ENCODE data around the gene ZNF423.

Gene ZNF423

DNA sequence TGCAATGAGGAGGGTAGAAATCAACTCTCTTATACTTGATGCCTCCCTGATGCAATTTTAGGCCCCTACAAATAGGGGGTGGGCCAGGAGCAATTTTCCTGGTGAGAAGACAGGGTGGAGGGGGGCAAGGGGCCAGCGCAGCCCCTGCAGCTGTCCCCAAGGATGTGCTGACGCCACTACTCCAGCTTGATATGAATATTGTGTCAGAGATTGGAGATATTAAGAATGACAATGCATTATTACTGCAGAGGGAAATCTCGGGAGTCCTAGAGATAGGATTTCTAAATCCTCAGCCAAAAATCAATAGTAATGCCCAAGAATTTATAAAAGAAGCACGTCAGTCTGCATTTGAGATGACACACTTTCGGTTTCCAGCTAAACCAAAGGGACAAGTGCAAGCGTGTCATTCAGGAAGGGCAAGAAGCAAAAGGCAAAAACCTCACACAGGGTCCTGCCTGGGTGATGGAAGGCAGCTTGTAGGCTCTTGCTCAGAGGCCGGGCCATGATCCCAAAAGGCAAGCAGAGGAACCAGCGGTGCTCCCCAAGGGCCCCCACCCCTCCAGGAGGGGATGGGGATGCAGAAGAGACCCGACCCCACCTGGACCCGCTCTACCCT, 303.5 kb downstream of the ZNF423 start:
- no peak for DNase-seq (ENCODE audit: low spot score)

DNA sequence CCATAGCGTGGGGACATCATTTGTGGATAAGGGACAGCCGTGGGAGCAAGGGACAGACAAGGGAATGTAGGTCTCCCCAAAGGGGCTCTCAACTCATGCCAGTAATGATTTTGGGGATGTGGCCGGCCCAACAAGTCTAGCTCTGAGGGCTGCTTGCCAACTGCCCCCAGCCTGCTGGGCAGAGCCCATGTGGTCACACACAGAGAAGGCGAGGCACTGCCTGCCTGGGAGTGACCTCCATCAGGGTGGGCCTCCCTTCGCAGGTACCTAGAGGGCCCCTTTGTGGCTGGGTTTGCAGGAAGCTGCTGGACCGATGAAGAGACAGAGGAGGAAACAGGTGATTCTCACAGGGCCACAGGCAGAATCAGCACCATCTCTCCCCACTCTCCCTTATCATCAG, 305.2 kb downstream of the ZNF423 start:
- no peak for DNase-seq (ENCODE audit: low spot score)

DNA sequence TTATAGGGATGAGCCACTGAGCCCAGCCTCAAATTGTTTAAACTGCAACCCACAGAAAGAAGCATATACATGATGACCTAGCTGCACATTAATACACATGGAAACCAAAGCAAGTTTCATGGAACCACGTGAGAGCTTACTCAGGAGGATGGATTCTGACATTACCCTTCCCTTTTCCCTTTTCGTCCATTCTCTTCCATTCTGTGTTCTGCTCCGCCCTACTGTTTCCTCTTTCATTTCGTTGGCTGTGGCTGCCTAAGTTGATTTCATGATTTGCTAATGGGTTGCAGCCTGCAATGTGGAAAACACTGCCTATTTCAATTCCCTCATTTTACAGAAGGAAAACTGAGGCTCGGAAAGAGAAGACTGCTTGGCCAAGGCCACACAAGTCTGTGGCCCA, 305.8 kb downstream of the ZNF423 start:
- DNase-seq (ENCODE audit: low spot score), result no peak

DNA sequence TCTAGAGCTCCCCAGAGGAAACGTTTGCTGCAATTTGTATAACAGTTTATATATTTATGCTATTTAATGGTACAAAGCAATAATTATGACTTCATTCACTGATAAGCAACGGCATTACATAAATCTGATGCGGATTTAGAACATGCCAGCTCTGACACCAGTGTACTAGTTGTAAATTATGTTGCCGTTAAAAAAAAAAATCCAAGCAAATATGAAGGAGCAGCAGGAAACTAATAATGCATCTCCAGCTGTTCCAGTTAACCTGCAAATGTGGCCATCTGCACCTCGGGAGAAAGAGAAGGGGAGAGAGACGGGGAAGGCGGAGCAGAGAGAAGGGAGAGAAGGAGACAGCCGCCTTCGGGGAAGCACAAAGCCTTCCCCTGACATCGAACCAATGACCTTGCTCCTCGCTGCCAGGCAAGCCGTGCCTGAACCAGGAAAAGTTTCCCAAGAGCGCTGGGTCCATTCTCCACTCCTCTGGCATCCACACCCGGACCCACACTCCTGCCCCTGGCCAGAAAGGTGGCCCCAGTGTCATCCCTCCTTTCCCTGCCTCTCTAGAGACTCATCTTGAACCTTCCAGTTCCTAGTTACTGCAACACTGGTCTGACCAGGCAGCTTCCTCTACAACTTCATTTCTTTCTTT, 307.5 kb downstream of the ZNF423 start:
- no peak for DNase-seq (ENCODE audit: low spot score)

DNA sequence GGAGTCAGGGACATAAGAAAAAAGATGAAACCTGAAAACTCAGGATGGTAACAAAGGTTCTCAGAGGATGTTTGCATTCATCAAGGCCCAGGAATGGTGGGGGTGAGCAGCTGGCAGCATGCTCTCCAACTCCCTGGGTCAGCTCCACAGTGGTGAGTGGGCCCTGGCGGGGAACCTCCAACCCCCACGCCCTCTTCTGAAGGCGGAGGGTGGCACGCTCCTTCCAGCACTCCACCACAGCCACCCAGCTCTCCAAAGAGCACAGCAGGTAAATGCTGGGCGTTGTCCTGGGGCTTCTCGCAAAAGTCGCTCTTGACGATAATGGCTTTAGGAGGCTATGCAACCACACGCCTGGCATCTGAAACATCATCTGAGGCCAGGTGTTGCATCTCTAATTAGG, 308.5 kb downstream of the ZNF423 start:
- DNase-seq (ENCODE audit: low spot score), result no peak

DNA sequence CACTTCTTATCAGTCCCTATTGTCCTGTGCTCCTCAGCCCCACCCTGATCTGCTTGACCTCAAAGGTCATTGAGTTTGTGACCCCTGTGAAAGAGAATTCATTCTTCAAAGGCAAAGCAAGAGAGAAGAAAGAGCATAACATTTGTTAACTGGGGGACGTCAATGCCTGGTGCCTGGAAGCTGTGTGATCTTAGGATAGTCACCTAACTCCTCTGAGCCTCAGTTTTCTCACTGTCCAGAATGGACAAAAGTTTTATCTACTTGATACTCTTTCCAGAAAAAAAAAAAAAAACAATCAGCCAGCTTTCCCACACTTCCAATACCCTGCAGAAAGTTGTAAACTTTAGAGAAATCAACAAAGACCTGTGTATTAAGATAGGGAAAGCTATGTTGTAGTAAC, 309.2 kb downstream of the ZNF423 start:
- DNase-seq (ENCODE audit: low spot score), result no peak

DNA sequence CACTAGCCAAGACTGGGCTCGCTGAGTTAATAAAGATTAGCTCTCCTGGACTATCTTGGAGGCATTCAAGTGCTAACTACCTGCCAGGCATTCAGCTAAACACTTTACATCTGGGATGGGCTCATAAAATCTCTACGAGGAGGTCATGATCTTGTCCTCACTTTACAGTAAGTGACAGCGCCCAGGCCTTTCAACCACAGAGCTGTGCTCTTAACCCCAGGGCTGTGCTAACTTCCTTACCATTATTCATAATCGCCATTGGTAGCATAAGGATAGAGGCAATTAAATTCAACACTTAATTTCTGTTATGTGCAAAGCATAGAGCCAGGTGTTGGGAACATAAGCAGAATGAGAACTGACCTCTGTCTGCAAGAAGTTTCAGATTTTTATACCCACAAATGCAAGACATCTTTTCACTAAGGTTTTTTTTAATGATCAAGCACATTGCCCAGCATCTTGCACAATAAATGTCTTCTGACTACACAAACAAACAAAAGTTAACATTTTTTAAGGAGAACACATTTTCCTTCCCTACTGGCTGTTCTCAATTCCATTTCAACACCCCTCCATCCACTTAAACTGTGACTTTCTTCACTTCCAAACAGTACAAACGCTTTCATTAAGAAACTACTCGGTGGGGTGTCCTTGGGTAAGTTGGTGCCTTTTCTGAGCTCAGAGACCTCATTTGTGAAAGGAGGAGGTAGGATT, 310.0 kb downstream of the ZNF423 start:
- no peak for DNase-seq (ENCODE audit: low spot score)

DNA sequence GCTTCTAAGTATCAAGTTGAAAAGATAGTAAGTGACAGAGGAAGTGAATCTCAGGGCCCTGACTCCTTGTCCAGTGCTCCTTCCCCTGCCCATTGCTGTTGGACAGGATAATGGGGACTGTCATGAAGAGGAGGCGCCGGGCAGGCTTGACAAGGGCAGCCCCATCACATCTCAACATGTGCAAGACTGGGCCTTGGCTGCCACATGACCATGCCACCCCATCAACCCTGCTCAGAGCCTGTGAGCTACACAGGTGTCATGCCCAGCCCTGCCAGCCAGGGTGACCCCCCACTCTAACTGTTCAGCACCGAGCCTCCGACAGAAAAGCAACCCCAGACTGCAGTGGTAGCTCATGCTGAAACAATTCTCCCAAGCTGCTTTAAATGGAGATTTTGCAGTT, 310.7 kb downstream of the ZNF423 start:
- no peak for DNase-seq (ENCODE audit: low spot score)

DNA sequence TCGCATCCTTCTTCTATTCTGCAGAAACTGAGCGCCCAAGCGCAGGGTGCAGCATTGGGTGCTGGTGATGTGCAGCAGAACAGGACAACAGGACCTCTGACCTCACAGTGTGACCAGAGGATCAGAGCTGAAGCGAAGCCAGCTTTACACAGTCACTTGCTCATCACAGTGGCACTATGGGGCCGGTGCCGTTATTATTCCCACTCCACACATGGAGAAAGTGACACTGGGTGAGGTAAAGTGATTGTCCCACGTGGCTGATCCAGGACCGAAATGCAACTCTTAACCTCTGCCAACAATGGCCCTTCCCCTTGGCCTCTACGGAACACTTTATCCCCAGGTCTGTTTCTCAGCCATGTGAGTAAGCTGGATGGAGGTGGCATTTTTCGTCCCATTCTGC, 311.1 kb downstream of the ZNF423 start:
- no peak for DNase-seq (ENCODE audit: low spot score)

DNA sequence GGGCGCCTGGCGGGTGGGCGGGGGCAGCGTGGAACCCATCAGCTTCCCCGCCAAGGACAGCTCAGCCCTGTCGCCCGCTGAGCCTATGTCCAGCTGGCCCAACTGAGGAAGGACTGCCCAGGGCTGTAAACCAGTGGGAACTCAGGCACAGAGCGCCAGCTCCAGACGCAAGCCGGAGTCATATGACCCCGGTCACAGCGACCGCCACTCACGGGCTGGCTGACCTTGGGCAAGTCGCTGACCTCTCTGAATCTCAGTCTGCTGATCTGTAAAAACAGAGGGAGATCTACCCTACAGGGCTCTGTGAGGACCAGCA, 312.3 kb downstream of the ZNF423 start:
- DNase-seq (ENCODE audit: low spot score), result no peak

DNA sequence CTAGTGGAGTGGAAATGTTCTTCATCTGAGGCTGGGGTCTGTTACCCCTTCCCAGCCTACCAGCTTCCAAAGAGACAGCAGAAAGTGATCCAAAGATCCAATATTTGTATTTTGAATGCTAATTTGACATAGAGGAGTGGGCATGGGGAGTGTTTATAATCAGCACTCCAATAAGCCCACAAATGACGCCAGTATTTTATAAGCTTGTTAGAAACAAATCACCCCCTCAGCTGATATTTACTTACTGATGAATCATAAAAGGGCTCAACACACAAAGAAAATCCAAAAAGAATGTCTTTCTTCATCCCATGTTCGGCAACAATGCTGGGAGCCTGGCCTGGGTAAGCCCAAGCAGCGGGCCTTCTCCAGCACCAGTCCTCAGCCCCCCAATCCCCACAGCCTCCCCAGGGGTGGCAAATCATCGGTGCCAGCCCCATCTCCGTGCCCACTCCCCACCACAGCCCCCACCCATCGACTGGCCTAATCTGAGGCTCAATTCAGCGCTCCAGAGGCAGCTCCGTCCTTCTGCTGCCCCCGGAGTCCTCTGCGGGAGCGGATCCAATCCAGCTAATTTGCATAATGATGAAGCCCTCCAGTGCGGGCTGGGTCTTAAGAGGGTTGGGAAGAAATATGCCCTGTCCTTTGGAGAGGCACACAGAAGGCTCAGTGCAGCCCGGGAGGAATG, 312.8 kb downstream of the ZNF423 start:
- DNase-seq (ENCODE audit: low spot score), result no peak

DNA sequence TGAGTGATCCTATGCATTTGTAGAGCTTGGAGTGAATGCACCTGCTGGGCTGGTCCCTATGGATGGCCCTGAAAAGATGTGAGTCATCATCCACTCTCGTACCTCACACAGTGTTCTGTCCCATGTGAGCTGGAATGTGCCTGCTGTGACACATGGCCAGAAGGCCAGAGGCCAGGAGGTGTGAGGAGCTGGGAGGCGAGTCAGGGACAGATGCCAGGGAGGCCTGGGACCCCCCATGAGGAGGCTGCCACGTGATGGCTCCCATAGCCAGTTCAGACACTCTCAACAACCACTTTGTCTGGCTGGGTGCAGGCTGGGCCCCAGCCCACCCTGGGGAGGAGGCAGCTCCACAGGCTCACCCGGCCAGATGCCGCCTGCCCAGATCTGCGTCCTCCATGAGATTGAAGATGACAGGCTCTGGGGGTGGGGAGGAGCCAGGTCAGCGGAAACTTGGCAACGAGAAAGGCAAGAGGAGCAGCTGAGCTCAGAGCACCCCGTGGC, 313.5 kb downstream of the ZNF423 start:
- DNase-seq (ENCODE audit: low spot score), result no peak

DNA sequence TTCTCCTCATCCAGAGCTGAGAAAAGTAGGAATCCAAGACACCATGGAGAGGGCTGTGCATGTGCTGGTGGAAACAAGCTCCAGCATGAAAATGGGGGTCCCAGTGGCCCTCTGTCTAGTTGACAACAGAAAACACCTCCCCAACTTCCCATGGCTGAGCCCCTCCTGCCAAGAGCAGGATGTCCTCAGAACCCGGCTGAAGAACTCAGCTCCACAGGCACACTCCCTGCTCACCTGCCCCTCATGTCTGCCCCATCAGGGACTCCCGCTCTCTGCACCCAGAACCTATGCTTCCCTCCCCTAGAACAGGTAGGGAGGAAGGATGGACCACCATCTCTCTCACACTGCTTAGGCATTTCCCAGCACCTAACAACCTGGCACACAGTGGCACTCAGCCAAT, 315.1 kb downstream of the ZNF423 start:
- DNase-seq (ENCODE audit: low spot score), result no peak

DNA sequence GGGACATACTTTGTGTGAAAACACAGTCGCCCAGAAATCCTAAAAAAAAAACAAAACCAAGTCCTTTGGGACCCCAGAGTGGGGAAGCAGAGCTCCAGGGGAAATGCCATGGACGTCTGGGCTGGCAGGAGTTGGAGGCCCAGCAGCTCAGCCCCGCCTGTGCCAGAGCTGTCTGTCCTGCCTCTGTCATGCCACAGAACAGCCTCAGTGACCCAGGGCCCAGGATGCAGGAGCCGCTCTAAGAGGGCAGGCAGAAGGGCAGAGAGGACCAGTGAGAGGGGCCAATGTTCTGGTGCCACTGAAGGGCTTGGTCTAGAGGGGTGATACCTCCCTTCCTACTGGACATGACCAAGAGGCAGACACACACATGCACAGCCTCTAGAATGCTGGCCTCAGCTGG, 316.2 kb downstream of the ZNF423 start:
- no peak for DNase-seq (ENCODE audit: low spot score)

DNA sequence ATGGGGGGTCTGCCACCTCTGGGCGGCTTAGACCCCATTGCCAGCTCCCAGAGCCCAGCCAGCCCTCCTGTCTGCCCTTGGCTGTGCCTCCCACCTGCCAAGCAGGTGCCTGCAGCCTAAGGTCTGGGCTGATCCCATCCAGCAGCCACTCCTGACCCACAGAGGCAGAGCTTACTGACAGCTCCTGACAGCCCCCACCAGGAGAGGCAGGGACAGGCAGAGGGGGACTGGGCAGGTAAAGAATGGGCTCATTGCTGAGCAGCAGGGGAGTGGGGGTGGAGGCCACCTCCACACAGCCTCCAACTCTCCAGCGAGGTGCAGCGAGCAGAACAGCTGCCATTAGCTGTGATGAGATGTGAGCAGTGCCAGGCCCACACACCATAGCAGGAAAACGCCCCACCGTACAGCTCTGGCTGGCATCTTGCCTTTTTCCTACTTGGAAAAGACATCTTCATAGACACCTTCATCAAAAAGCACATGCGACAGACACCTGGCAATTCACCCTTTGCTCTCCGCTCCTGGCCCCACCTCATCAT, 317.9 kb downstream of the ZNF423 start:
- DNase-seq (ENCODE audit: low spot score), result no peak

DNA sequence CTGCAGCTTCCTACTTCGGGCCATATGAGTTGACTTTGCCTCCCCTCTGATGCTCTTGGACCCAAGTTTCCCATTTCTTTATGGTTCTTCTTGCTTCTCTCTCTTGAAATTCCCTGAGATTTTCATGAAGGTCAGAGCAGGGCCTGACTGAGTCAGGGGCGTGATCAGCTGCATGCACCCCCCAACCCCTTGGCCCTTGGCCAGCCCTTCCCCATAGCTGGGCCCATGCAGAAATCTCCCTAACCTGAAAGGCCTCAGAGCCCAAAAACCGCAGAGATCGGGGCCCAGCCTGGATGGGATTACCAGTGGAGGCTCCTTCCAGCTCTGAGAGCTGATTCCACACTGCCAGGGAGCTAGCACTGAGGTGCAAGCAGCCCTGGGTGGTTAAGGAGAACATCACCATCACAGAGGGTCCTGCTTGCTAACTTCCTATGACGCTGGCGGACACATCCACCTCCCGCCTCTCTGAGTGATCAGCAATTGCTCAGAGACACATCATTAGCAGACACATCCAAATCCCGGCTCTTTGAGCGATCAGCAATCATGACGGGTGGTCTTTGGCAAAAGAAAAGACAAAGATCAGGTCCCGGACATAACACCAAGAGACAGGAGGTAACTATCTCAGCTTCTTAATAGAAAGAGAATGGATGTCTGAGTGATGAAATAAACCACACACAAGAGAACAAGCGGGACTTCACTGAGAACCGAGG, 320.9 kb downstream of the ZNF423 start:
- DNase-seq (ENCODE audit: low spot score), result no peak

DNA sequence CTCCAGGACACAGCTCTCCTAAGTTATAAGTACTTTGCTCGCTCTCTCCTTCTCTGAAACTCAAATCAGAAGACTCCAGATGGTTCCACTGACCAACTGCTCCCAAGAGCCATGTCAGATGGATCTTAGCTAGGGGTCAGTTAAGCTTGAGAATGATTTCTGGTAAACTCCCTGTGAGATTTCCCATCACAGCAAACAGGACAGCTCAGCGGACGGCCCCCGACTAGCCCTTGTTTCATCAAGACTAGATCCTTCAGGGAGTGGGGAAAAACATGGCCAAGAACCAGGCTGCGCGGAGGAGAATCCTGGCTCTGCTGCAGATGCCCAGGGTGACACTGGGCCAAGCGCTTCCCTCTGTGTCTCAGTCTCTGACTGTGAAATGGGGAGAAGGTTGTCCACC, 322.5 kb downstream of the ZNF423 start:
- DNase-seq (ENCODE audit: low spot score), result no peak

DNA sequence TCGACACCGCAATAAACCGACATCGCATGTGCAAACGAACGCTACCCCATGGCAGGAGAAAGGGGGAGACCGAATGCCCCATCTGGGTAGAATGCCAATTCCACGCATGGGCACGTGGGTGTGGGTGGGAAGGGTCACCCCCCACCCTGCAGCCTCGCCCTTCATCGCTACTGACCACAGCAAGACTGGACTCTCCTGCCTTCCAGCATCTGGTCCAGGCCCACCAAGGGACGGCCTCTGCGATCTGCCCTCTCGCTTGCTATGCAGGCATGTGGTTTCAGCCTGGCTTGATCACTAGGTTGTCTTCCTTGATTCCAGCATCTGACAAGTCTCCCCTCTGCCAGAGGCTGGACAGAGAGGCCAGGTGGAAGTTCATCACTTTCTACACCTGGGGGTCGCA, 323.0 kb downstream of the ZNF423 start:
- DNase-seq (ENCODE audit: low spot score), result no peak

DNA sequence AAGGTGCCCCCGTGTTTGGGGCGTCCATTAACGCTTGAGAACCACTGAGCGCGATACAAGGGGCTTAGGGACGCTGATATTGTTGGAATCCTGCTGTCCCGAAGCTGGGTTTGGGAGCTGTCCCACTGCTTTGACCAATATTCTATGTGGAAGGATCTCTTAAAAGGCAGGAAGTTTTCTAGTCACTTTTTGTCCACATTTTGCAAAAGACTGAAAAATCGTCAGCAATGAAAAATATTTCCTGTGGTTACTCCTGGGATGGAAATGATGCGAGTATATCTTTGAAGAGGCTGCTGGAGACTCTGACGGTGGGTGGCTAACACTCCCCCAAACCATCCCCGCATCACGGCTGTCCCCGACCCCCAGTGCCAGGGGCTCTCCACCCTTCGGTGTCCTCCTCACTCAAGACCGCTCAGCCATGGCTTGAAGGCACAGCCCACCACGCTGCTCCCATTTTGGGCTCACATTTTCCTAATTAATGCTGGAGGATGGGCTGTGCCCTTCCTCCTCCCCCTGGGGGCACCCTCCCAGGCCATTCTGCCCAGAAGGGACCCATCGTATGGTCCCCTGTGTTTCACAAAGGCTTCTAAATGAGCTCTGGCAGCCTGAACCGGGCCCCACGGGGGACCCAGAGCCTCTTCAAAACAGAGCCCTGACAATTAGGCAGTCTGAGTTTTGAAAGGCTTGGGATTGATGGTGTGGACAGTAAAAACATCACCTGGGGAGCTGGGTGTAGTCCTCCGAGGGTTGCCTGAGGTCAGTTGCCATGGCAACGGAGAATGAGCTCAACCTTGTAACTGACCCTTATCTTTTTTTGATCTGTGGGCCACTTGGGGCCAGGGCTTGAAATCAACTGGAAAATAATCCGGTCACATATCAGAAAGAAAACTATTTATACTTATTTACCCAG, 323.7 kb downstream of the ZNF423 start:
- DNase-seq (ENCODE audit: low spot score), result no peak

DNA sequence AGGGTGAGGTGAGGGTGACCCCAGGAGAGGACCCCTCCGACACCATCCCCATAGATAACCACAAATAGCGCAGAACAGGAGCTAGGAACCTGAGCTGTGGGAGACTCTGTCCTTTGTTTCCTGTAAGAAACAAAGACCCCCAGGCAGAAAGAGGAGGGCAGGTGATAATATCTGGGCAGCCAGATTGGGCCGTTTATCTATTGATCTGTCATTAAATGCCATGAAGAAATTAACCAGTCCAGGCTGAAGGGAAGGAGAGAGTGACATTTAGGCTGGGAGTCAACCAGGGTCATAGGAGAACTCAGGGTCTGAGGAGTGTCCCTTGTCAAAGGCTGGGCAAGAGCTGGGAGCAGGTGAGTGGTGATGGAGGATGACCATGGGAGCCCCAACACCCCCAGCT, 324.5 kb downstream of the ZNF423 start:
- no peak for DNase-seq (ENCODE audit: low spot score)

DNA sequence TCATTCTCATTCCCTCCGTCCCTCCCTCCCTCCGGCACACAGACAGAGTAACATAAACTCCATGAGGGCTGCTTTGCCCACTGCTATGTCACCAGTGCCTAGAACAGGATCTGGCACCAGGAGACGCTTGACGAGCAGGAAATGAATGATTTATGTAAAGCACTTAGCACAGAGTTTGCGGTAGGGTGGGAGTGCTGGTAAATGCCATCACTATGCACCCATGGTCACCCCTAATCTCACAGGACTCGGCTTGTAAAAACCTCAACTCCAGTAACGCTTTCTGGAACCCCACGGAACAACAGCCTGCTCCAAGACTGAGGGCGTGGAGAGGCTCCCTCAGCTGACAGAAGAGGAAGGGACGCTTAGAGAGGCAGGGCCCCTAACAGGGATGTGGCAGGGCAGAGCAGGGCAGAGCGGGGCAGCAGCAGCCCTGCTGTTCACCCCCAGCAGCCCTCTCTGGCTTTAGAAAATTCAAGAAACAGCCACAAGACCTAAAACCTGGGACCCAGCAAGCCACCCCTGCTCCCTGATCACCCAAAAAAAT, 325.4 kb downstream of the ZNF423 start:
- no peak for DNase-seq (ENCODE audit: low spot score)
